Ishikawa (cell line): ENCODE measurements around the gene LOXL3.

Experiments
- CEBPB ChIP-seq: IDR thresholded peaks from 2 replicates; pipeline ENCODE4 v1.6.1; 2012
- CREB1 ChIP-seq: IDR thresholded peaks from 2 replicates; pipeline ENCODE4 v1.6.1; 2012; ENCODE audit warnings: low read depth
- EGR1 ChIP-seq: IDR thresholded peaks from 2 replicates; pipeline ENCODE4 v1.6.1; 2012
- EP300 ChIP-seq: IDR thresholded peaks from 2 replicates; pipeline ENCODE4 v1.6.1; 2012; ENCODE audit warnings: borderline replicate concordance
- FOXM1 ChIP-seq: IDR thresholded peaks from 2 replicates; pipeline ENCODE4 v1.6.1; 2012; ENCODE audit warnings: low read depth, borderline replicate concordance
- NFIC ChIP-seq: IDR thresholded peaks from 2 replicates; pipeline ENCODE4 v1.6.1; 2012
- RAD21 ChIP-seq: IDR thresholded peaks from 2 replicates; pipeline ENCODE4 v1.6.1; 2012; ENCODE audit warnings: low read depth
- TAF1 ChIP-seq: IDR thresholded peaks from 2 replicates; pipeline ENCODE4 v1.6.1; 2012; ENCODE audit warnings: low read depth, mild to moderate bottlenecking
- TCF12 ChIP-seq: IDR thresholded peaks from 2 replicates; pipeline ENCODE4 v1.6.1; 2012; ENCODE audit warnings: low read depth
- TEAD4 ChIP-seq: IDR thresholded peaks from 2 replicates; pipeline ENCODE4 v1.6.1; 2012
- YY1 ChIP-seq: IDR thresholded peaks from 2 replicates; pipeline ENCODE4 v1.6.1; 2012; ENCODE audit warnings: low read depth
- ZBTB7A ChIP-seq: IDR thresholded peaks from 2 replicates; pipeline ENCODE4 v1.6.1; 2012; ENCODE audit warnings: low read depth
- TF ChIP-seq, protein P1 (sequence below): IDR thresholded peaks from 2 replicates; pipeline ENCODE4 v1.6.1; 2012; ENCODE audit warnings: low read depth, mild to moderate bottlenecking
- TF ChIP-seq, protein P2 (sequence below): IDR thresholded peaks from 2 replicates; pipeline ENCODE4 v1.6.1; 2012
- TF ChIP-seq, protein P3 (sequence below): IDR thresholded peaks from 2 replicates; pipeline ENCODE4 v1.6.1; 2012

LOXL3 gene

DNA sequence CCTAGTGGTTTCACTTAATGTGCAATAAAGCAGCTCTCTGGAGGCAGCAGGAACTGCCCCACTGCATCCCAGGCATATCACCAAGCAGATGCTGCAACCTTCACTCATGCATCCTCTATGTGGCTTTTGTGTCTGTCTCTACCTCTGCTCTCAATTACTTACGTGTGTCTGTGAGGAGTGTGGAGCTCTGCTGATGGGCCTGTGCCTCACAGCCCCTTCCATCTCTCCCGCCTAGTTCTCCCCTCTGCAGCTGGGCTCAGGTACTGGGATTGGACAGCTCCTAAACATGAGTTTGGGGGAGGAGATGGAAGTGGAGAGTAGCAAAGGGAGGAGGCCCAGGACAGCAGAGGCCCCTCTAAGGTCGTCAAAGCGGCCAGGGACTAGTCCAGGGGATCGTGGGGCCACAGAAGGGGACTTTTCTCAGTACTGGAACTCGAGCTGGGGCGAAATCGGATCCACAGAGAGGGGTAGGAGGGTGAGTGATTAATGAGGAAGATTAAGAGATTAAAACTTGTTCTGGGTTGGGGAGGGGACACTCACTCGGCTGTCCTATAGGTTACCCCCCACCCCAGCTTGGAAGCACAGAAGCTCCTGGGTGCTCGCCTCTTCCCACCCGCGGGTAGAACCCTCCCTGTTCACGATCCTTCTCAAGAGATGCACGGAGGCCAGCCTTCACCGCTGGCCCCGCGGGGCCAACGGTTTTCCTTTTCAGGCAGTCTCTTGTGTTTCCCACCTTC lies 52.2 kb downstream of the LOXL3 start:
- no peak for TF ChIP-seq TAF1
- TF ChIP-seq, protein P1, sequence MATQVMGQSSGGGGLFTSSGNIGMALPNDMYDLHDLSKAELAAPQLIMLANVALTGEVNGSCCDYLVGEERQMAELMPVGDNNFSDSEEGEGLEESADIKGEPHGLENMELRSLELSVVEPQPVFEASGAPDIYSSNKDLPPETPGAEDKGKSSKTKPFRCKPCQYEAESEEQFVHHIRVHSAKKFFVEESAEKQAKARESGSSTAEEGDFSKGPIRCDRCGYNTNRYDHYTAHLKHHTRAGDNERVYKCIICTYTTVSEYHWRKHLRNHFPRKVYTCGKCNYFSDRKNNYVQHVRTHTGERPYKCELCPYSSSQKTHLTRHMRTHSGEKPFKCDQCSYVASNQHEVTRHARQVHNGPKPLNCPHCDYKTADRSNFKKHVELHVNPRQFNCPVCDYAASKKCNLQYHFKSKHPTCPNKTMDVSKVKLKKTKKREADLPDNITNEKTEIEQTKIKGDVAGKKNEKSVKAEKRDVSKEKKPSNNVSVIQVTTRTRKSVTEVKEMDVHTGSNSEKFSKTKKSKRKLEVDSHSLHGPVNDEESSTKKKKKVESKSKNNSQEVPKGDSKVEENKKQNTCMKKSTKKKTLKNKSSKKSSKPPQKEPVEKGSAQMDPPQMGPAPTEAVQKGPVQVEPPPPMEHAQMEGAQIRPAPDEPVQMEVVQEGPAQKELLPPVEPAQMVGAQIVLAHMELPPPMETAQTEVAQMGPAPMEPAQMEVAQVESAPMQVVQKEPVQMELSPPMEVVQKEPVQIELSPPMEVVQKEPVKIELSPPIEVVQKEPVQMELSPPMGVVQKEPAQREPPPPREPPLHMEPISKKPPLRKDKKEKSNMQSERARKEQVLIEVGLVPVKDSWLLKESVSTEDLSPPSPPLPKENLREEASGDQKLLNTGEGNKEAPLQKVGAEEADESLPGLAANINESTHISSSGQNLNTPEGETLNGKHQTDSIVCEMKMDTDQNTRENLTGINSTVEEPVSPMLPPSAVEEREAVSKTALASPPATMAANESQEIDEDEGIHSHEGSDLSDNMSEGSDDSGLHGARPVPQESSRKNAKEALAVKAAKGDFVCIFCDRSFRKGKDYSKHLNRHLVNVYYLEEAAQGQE, result peak; percentile 49

DNA sequence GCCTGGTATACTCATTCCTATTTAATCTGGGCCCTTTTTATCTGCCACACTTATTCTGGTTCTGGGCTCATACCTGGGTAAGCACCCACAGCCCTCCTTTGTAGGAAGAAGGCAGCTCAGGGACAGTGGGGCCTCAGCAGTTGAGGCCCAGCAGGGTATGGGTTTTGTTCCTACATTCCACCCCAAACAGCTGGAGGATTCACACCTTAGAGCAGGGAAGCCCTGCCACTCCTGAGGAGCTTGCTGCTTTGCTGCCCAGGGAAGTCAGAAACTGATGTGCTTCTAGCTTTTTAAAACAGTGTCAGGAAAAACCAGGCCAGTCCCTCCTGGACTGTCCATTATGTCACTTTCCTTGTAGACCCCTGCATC lies 53.2 kb downstream of the LOXL3 start:
- TF ChIP-seq FOXM1 (no peak), EGR1 (no peak), TEAD4 (no peak), NFIC (no peak), TAF1 (no peak), ZBTB7A (no peak)

DNA sequence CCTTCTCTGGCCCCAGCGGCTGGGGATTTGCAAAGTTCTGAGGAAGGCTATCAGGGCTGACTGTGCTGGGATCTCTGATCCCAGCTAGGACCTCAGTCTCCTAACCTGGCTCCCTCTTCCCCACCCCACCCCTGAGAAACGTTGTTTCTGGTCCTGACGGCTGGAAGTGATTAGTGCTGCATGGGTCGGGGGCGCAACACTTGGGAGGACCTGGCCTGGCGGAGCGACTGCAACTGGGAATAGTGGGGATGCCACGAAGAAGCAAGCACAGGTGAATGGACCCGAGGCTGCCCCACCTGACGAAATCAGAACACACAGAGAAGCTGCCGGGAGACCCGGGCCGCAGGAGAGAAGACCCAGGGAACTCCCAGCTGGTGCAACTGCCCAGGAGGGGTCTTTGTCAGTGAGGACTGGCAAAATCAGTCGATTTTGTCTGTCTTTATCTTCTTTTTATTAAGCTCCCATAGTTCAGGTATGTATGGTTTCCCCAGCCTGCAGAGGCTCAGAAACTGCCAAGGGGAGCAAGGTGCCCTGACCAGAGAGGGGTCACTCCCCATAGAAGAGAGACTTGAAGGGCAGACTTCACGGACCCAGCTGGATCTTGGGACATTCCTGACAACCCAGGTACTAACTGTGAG lies 53.7 kb downstream of the LOXL3 start:
- TF ChIP-seq EP300, result no peak
- TF ChIP-seq TEAD4, result no peak
- TF ChIP-seq, protein P1, result no peak
- no peak for TF ChIP-seq RAD21
- TF ChIP-seq TAF1, result no peak

DNA sequence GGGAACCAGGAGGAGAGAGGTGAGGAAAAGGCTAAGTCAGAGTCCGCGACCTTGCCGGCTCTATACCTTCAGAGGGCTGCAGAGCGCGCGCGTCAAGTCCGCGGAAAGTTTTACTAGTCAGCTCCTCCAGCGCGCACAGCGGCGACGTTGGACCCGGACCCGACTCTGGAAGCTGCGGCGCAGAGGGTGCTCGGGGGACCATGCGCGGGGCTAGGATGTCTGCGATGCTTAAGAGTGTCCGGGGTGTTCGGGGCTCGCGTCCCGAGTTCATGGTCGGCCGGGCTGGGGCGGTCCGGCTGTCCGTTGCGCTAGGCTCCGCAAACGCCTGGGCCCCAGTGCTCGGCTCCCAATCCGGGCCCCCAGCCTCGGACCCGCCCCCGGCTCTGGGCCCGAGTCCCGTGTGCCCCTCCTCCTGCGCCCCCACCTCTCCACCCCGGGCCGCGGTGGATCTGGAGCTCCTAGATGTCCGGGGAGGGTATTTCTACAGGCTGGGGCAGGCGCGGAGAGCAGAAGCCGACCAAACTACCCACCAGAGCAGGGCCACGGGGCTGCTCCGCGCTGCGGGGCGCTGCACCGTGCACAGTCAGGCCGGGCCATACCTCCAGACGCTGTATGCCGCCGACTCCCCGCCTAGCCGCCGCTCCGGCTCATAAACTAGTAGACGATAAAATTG lies 54.3 kb downstream of the LOXL3 start, which contains the start of gene LBX2:
LBX2 (minus strand) TSS at position 337 of the 673 bp plus-strand sequence; CDS start at position 271, 66 bp downstream.
- TF ChIP-seq, protein P2, sequence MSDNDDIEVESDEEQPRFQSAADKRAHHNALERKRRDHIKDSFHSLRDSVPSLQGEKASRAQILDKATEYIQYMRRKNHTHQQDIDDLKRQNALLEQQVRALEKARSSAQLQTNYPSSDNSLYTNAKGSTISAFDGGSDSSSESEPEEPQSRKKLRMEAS, result no peak

DNA sequence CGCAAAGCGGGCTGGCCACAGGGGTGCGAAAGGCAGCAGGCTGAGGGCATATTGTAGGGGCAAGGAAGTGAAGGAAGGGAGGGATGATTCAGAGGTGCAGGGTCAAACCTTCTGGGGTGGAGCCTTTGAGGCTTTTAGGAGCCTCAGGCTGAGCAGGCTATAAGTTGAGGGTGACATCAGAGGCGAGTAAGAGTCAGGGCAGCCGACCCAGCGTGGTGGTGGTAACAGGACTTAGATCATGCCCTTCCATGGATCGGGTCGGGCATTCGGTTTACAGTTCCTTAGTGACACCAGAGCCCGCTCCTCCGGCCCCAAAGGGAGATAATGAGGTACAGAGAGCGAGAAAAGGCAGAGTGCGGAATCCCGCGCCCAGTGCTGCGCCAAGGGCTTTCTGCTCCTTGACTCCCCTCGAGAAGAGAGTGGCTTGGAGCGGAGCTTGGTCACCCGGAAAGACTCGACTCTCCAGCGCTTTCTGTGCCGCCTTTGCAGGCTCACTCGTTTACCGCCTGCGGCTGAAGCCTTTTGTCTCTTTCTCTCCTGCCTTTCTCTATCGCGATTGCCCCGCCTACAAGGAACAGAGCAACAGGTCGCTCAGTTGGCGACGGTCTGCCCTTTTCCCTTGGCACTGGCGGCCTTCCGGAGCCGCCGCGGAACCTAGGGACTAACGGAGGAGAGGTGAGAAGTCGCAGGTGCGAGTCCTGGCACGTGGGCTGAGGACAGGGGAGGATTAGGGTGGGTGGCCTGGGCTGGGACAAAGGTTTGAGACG lies 55.1 kb downstream of the LOXL3 start:
- TF ChIP-seq, protein P1, result no peak
- TF ChIP-seq TAF1, result no peak
- no peak for TF ChIP-seq EGR1
- TF ChIP-seq RAD21, result no peak
- no peak for TF ChIP-seq NFIC
- no peak for TF ChIP-seq CEBPB
- no peak for TF ChIP-seq YY1
- TF ChIP-seq, protein P2, result no peak
- TF ChIP-seq CREB1, result no peak
- TF ChIP-seq TEAD4, result no peak
- TF ChIP-seq FOXM1, result no peak
- no peak for TF ChIP-seq TCF12
- no peak for TF ChIP-seq ZBTB7A
- TF ChIP-seq, protein P3, sequence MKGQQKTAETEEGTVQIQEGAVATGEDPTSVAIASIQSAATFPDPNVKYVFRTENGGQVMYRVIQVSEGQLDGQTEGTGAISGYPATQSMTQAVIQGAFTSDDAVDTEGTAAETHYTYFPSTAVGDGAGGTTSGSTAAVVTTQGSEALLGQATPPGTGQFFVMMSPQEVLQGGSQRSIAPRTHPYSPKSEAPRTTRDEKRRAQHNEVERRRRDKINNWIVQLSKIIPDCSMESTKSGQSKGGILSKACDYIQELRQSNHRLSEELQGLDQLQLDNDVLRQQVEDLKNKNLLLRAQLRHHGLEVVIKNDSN, result no peak
- no peak for TF ChIP-seq EP300
